GM12878 (cell line): Measurements from ENCODE around the gene AKR1C4.
"Not testable (repeated sequence)": the region's sequence is repeated elsewhere in the genome, so short reads cannot be mapped to it uniquely, and the experiment has no call there.

Experiments
- ETV6 ChIP-seq, 2 experiments: fragments of 450-650 bp in 1 of 2; IDR thresholded peaks in 1 of 2; conservative IDR thresholded peaks in 1 of 2; 2 replicates each; pipeline ENCODE4 v1.6.1; 2014; ENCODE audit warnings: antibody characterized with exemption in 1 of 2, borderline replicate concordance in 1 of 2, low read depth in 1 of 2, mild to moderate bottlenecking in 1 of 2, moderate library complexity in 1 of 2
- EZH2 ChIP-seq: IDR thresholded peaks from 2 replicates; pipeline ENCODE4 v1.6.1; 2012; ENCODE audit warnings: low read depth, mild to moderate bottlenecking, control low read depth, inconsistent platforms, low read length, borderline replicate concordance; ENCODE audit not compliant: control insufficient read depth
- GABPA ChIP-seq: IDR thresholded peaks from 2 replicates; pipeline ENCODE4 v1.6.1; 2014; ENCODE audit warnings: antibody characterized with exemption, low read depth, mild to moderate bottlenecking, inconsistent platforms
- MXI1 ChIP-seq: fragments of 150-350 bp; IDR thresholded peaks from 2 replicates; pipeline ENCODE4 v1.6.1; 2011; ENCODE audit warnings: low read depth, mild to moderate bottlenecking, inconsistent platforms, low read length, improper control_type of control experiment
- POLR2A ChIP-seq: IDR thresholded peaks from 2 replicates; pipeline ENCODE4 v1.6.1; 2011; ENCODE audit warnings: low read depth, mild to moderate bottlenecking, low read length
- RAD21 ChIP-seq: IDR thresholded peaks from 2 replicates; pipeline ENCODE4 v1.6.1; 2011; ENCODE audit warnings: mild to moderate bottlenecking, low read depth, low read length, moderate library complexity; ENCODE audit not compliant: insufficient read depth
- SIN3A ChIP-seq: IDR thresholded peaks from 2 replicates; pipeline ENCODE4 v1.6.1; 2012; ENCODE audit warnings: low read depth, low read length, improper control_type of control experiment
- SMC3 ChIP-seq: IDR thresholded peaks from 2 replicates; pipeline ENCODE4 v1.6.1; 2011; ENCODE audit warnings: low read length, improper control_type of control experiment, borderline replicate concordance
- SUZ12 ChIP-seq: fragments of 200-600 bp; sonication (generic); IDR thresholded peaks from one replicate; pipeline ENCODE4 v1.6.1; 2018; ENCODE audit warnings: antibody characterized with exemption, mild to moderate bottlenecking; ENCODE audit not compliant: unreplicated experiment
- TF ChIP-seq, protein P1 (sequence below), 3 experiments: IDR thresholded peaks in 2 of 3; conservative IDR thresholded peaks in 1 of 3; 2 replicates each; pipeline ENCODE4 v1.5.1; 2011; ENCODE audit warnings: low read depth in 3 of 3, low read length in 3 of 3, mild to moderate bottlenecking in 3 of 3, control low read depth in 2 of 3, moderate library complexity in 2 of 3, inconsistent platforms in 1 of 3, mixed read lengths in 1 of 3; ENCODE audit not compliant: control insufficient read depth in 2 of 3, insufficient read depth in 1 of 3; ENCODE audit errors: extremely low read depth in 1 of 3

DNA sequence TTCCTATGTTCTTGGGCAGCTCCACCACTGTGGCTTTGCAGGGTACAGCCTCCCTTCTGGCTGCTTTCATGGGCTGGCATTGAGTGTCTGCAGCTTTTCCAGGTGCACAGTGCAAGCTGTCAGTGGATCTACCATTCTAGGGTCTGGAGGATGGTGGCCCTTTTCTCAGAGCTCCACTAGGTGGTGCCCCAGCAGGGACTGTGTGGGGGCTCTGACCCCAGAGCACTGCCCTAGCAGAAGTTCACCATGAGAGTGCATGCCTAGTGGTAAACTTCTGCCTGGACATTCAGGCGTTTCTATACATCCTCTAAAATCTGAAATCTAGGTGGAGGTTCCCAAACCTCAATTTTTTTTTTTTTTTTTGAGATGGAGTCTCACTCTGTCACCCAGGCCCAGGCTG, 13.6 kb downstream of the AKR1C4 start:
- TF ChIP-seq SIN3A; ETV6 (conservative IDR thresholded peaks at IDR 0.05 in 1 of 2, IDR thresholded peaks at IDR 0.05 in 1 of 2; ENCODE audit: borderline replicate concordance in 1 of 2, low read depth in 1 of 2); RAD21; GABPA; EZH2; MXI1; SMC3; SUZ12; POLR2A: not testable (repeated sequence)
- TF ChIP-seq, protein P1, sequence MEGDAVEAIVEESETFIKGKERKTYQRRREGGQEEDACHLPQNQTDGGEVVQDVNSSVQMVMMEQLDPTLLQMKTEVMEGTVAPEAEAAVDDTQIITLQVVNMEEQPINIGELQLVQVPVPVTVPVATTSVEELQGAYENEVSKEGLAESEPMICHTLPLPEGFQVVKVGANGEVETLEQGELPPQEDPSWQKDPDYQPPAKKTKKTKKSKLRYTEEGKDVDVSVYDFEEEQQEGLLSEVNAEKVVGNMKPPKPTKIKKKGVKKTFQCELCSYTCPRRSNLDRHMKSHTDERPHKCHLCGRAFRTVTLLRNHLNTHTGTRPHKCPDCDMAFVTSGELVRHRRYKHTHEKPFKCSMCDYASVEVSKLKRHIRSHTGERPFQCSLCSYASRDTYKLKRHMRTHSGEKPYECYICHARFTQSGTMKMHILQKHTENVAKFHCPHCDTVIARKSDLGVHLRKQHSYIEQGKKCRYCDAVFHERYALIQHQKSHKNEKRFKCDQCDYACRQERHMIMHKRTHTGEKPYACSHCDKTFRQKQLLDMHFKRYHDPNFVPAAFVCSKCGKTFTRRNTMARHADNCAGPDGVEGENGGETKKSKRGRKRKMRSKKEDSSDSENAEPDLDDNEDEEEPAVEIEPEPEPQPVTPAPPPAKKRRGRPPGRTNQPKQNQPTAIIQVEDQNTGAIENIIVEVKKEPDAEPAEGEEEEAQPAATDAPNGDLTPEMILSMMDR (IDR thresholded peaks at IDR 0.05 in 2 of 3, conservative IDR thresholded peaks at IDR 0.05 in 1 of 3; ENCODE audit: control insufficient read depth in 2 of 3, extremely low read depth in 1 of 3, insufficient read depth in 1 of 3, low read depth in 3 of 3, low read length in 3 of 3), result not testable (repeated sequence)
